Measurements from ENCODE around the gene NRP2.

The NRP2 gene

GRCh38 chr2:205719847-205720246, 37.5 kb downstream of the NRP2 start:
- TF ChIP-seq RAD21 (IDR thresholded peaks at IDR 0.05; ENCODE audit: low read depth), result no peak
- TF ChIP-seq EGR1 (IDR thresholded peaks at IDR 0.05), result no peak
- no peak for TF ChIP-seq ZBTB7A (IDR thresholded peaks at IDR 0.05; ENCODE audit: low read depth)
- no peak for TF ChIP-seq EP300 (IDR thresholded peaks at IDR 0.05; ENCODE audit: borderline replicate concordance)
- no peak for TF ChIP-seq YY1 (IDR thresholded peaks at IDR 0.05; ENCODE audit: low read depth)

GRCh38 chr2:205720451-205720902, 38.2 kb downstream of the NRP2 start:
- TF ChIP-seq RAD21 (IDR thresholded peaks at IDR 0.05; ENCODE audit: low read depth) (no peak), TAF1 (IDR thresholded peaks at IDR 0.05; ENCODE audit: low read depth) (no peak), YY1 (IDR thresholded peaks at IDR 0.05; ENCODE audit: low read depth) (no peak), TEAD4 (IDR thresholded peaks at IDR 0.05) (no peak), ZBTB7A (IDR thresholded peaks at IDR 0.05; ENCODE audit: low read depth) (no peak), NFIC (IDR thresholded peaks at IDR 0.05) (no peak), TCF12 (IDR thresholded peaks at IDR 0.05; ENCODE audit: low read depth) (no peak), FOXM1 (IDR thresholded peaks at IDR 0.05; ENCODE audit: borderline replicate concordance, low read depth) (no peak), REST (IDR thresholded peaks at IDR 0.05; ENCODE audit: low read depth) (no peak), EP300 (IDR thresholded peaks at IDR 0.05; ENCODE audit: borderline replicate concordance) (no peak), MAX (IDR thresholded peaks at IDR 0.05) (no peak), EGR1 (IDR thresholded peaks at IDR 0.05) (no peak), USF1 (IDR thresholded peaks at IDR 0.05) (no peak), CREB1 (IDR thresholded peaks at IDR 0.05; ENCODE audit: low read depth) (no peak)

- TF ChIP-seq EGR1 (IDR thresholded peaks at IDR 0.05) (no peak), TAF1 (IDR thresholded peaks at IDR 0.05; ENCODE audit: low read depth) (no peak), CEBPB (IDR thresholded peaks at IDR 0.05) (no peak), MAX (IDR thresholded peaks at IDR 0.05) (no peak), FOXM1 (IDR thresholded peaks at IDR 0.05; ENCODE audit: borderline replicate concordance, low read depth) (no peak), REST (IDR thresholded peaks at IDR 0.05; ENCODE audit: low read depth) (no peak), NFIC (IDR thresholded peaks at IDR 0.05) (no peak), TCF12 (IDR thresholded peaks at IDR 0.05; ENCODE audit: low read depth) (no peak), RAD21 (IDR thresholded peaks at IDR 0.05; ENCODE audit: low read depth) (no peak), YY1 (IDR thresholded peaks at IDR 0.05; ENCODE audit: low read depth) (no peak), EP300 (IDR thresholded peaks at IDR 0.05; ENCODE audit: borderline replicate concordance) (no peak), CREB1 (IDR thresholded peaks at IDR 0.05; ENCODE audit: low read depth) (no peak), TEAD4 (IDR thresholded peaks at IDR 0.05) (no peak)
Observed at GRCh38 chr2:205721057-205721449, 38.8 kb downstream of the NRP2 start.

GRCh38 chr2:205722283-205722918, 40.1 kb downstream of the NRP2 start:
- TF ChIP-seq TAF1 (IDR thresholded peaks at IDR 0.05; ENCODE audit: low read depth), result no peak

GRCh38 chr2:205723179-205723578, 40.9 kb downstream of the NRP2 start:
- no peak for TF ChIP-seq CEBPB (IDR thresholded peaks at IDR 0.05)
- TF ChIP-seq ZBTB7A (IDR thresholded peaks at IDR 0.05; ENCODE audit: low read depth), result no peak
- no peak for TF ChIP-seq EGR1 (IDR thresholded peaks at IDR 0.05)
- TF ChIP-seq USF1 (IDR thresholded peaks at IDR 0.05), result no peak
- TF ChIP-seq MAX (IDR thresholded peaks at IDR 0.05), result no peak
- TF ChIP-seq EP300 (IDR thresholded peaks at IDR 0.05; ENCODE audit: borderline replicate concordance), result no peak

- no peak for TF ChIP-seq YY1 (IDR thresholded peaks at IDR 0.05; ENCODE audit: low read depth)
- no peak for TF ChIP-seq MAX (IDR thresholded peaks at IDR 0.05)
Observed at GRCh38 chr2:205725059-205725458, 42.8 kb downstream of the NRP2 start.
